Naive thymus-derived CD4-positive, alpha-beta T cell (primary cell): ENCODE data around the gene PAIP1. TPM values are rescaled to one million over a fixed set of nuclear protein-coding genes. Genes with fewer than 3 reads are reported as not detected.

Experiments used
- ATAC-seq: fragments of 150-1000 bp; cut with Tn5 transposase; 2 replicates; pipeline ENCODE4 v1.10.0; 2021; ENCODE audit warnings: mild to moderate bottlenecking, moderate library complexity
- CTCF ChIA-PET: fragments of 350-600 bp; sonication (Branson Sonifier 250); formaldehyde crosslinking; loops from one replicate; lab custom pipeline; 2021; ENCODE audit warnings: antibody characterized with exemption; lab: Charles Lee
- POLR2A ChIA-PET: fragments of 350-600 bp; sonication (Branson Sonifier 250); formaldehyde crosslinking; loops from one replicate; lab custom pipeline; 2021; ENCODE audit warnings: antibody characterized with exemption, inconsistent platforms; lab: Charles Lee
- DNase-seq, 9 donors: peaks; one replicate each; pipeline versions ENCODE4 v3.0.0 to v3.0.0-alpha.2; 2020 to 2022; ENCODE audit warnings: mixed read lengths in 1 of 9
- H3K27ac ChIP-seq: one replicate; pipeline ENCODE4 v1.7.0; 2013; ENCODE audit warnings: mild to moderate bottlenecking, low read depth, low read length, moderate library complexity
- H3K27me3 ChIP-seq, 2 donors: one replicate each; pipeline ENCODE4 v1.7.0; 2013; ENCODE audit warnings: low read length in 2 of 2, mild to moderate bottlenecking in 2 of 2, moderate library complexity in 2 of 2; ENCODE audit not compliant: control insufficient read depth in 2 of 2, insufficient read depth in 2 of 2
- H3K36me3 ChIP-seq, 3 experiments: 1 replicate in 2 of 3; 2 replicates in 1 of 3; pipeline ENCODE4 v1.7.0; 2013; ENCODE audit warnings: low read length in 3 of 3, mild to moderate bottlenecking in 3 of 3, moderate library complexity in 1 of 3; ENCODE audit not compliant: insufficient read depth in 3 of 3, control insufficient read depth in 2 of 3
- H3K4me1 ChIP-seq, 2 donors: one replicate each; pipeline ENCODE4 v1.7.0; 2013; ENCODE audit warnings: low read length in 2 of 2, mild to moderate bottlenecking in 2 of 2, moderate library complexity in 1 of 2; ENCODE audit not compliant: control insufficient read depth in 2 of 2, insufficient read depth in 2 of 2
- H3K4me3 ChIP-seq: 2 replicates; pipeline ENCODE4 v1.7.0; 2013; ENCODE audit warnings: mild to moderate bottlenecking, low read length
- H3K9me3 ChIP-seq, 3 experiments: 1 replicate in 2 of 3; 2 replicates in 1 of 3; pipeline ENCODE4 v1.7.0; 2013; ENCODE audit warnings: low read length in 3 of 3; ENCODE audit not compliant: control insufficient read depth in 2 of 3
- H3K27ac Mint-ChIP-seq, 9 donors: one replicate each; pipeline ENCODE4 v1.8.0; 2020 to 2022; ENCODE audit warnings: mixed read lengths in 9 of 9, mild to moderate bottlenecking in 8 of 9, moderate library complexity in 5 of 9, inconsistent platforms in 2 of 9
- H3K27me3 Mint-ChIP-seq, 5 donors: one replicate each; pipeline ENCODE4 v1.8.0; 2021 to 2022; ENCODE audit warnings: mixed read lengths in 5 of 5, mild to moderate bottlenecking in 1 of 5
- H3K36me3 Mint-ChIP-seq, 5 donors: one replicate each; pipeline ENCODE4 v1.8.0; 2020 to 2022; ENCODE audit warnings: mixed read lengths in 5 of 5, mild to moderate bottlenecking in 3 of 5, inconsistent platforms in 1 of 5
- H3K4me1 Mint-ChIP-seq, 7 donors: one replicate each; pipeline ENCODE4 v1.8.0; 2020 to 2022; ENCODE audit warnings: mixed read lengths in 7 of 7, mild to moderate bottlenecking in 3 of 7, inconsistent platforms in 1 of 7
- H3K4me3 Mint-ChIP-seq, 10 donors: one replicate each; pipeline ENCODE4 v1.8.0; 2020 to 2022; ENCODE audit warnings: mild to moderate bottlenecking in 10 of 10, mixed read lengths in 10 of 10, moderate library complexity in 6 of 10, inconsistent platforms in 2 of 10
- H3K9me3 Mint-ChIP-seq, 11 donors: one replicate each; pipeline ENCODE4 v1.8.0; 2020 to 2022; ENCODE audit warnings: mixed read lengths in 11 of 11, mild to moderate bottlenecking in 4 of 11, inconsistent platforms in 1 of 11, moderate library complexity in 1 of 11
- intact Hi-C, 2 donors: fragments of 100-400 bp; cut with micrococcal nuclease; formaldehyde crosslinking; loops; one replicate each; pipeline ENCODE4 v1.15.1; 2023
- polyA plus RNA-seq, 2 donors: library from polyadenylated mRNA; unstranded; fragments of 300-500 nt; fragmentation: Illumina TruSeq; gene quantifications; one replicate each; pipeline ENCODE4 v1.2.3, GENCODE V29; 2021
- total RNA-seq, 6 experiments: library from RNA in 5 of 6; stranded (reverse) in 5 of 6; gene quantifications; 1 replicate in 5 of 6; 2 replicates in 1 of 6; pipeline ENCODE4 v1.2.3 and lab custom pipeline; 2021 to 2026

The PAIP1 gene
- total and polyA plus RNA-seq, 7 experiments from 2014 or later = 20.7 to 47.8 (median 39.2) TPM

DNA sequence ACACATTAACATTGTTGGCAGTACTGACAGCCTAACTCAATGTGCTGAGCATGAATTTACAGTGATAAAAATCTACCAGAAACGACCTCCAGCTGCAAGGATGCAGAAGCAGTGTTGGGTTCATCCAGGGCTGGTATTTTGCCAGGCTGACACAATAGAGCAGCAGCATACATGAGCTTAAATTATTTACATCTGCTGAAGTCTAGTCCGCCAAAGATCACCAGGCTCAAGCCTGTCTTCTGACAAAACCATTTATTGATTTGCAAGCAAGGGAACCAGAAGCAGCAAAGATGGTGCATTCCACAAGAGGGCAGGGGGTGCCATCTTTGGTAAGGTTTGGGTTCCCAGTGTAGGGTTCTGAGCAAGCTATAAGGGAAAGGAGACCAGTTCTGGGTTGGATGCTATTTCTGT is 33.2 kb downstream of the PAIP1 start:
- Histone ChIP-seq H3K27me3 (no peaks in the 10 kb centered on the region), H3K4me3 (no peak overlapping the region), H3K27ac (no peak overlapping the region), H3K36me3 (peaks cover 4 to 28% (median 5%) of the 10 kb centered on the region in 3 experiments), H3K9me3 (no peaks in the 10 kb centered on the region), H3K4me1 (no peaks in the 10 kb centered on the region)
- no peak overlapping the region for H3K27ac Mint-ChIP-seq
- no peaks in the 10 kb centered on the region for H3K9me3 Mint-ChIP-seq
- DNase-seq (no peak), ATAC-seq (no peak)
- no peaks in the 10 kb centered on the region for H3K27me3 Mint-ChIP-seq
- H3K36me3 Mint-ChIP-seq = peaks cover 0 to 51% (median 39%) of the 10 kb centered on the region in 5 donors
- intact Hi-C loops = no loop called here
- no peak overlapping the region for H3K4me3 Mint-ChIP-seq
- POLR2A ChIA-PET = interaction anchor here (0.9 kb wide), 1 partner anchor 218 kb away, joined by 3 read pairs; no protein-coding TSS in a partner anchor
- no peaks in the 10 kb centered on the region for H3K4me1 Mint-ChIP-seq
- CTCF ChIA-PET = no interaction called here

DNA sequence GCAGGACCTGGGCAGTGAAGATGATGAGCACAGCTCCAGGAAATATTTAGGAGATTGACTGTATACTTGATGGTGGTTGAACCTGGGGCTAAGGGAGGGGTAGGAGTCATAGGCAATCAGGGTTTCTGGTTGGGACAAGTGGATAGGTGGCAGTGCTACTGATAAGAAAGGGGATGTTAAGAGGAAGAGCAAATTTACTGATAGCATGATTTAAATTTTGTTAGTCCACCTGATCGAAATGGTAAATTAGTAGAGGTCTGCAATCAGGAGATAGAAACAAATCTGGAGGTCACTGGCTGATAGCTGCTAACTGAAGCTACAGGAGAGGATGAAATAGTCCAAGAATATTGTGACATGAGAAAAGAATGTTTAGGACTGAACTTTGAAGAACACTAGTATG is 36.3 kb downstream of the PAIP1 start:
- peak overlapping the region in 2 of 9 donors; percentile 1 to 43 for H3K27ac Mint-ChIP-seq
- no peaks in the 10 kb centered on the region for H3K9me3 Mint-ChIP-seq
- no peaks in the 10 kb centered on the region for H3K27me3 ChIP-seq
- H3K4me3 Mint-ChIP-seq = no peak overlapping the region
- intact Hi-C loops = no loop called here
- H3K36me3 Mint-ChIP-seq = peaks cover 0 to 35% (median 27%) of the 10 kb centered on the region in 5 donors
- peaks cover 0 to 14% (median under 1%) of the 10 kb centered on the region in 3 experiments for H3K36me3 ChIP-seq
- ChIA-PET POLR2A (interaction anchor here (0.9 kb wide), 1 partner anchor 8 kb away, joined by 3 read pairs; no protein-coding TSS in a partner anchor), CTCF (interaction anchor here (0.6 kb wide), 1 partner anchor 45 kb away, joined by 3 read pairs; no protein-coding TSS in a partner anchor)
- no peaks in the 10 kb centered on the region for H3K27me3 Mint-ChIP-seq
- ATAC-seq (no peak), DNase-seq (no peak)
- H3K9me3 ChIP-seq = no peaks in the 10 kb centered on the region
- no peak overlapping the region for H3K27ac ChIP-seq
- no peak overlapping the region for H3K4me3 ChIP-seq
- peaks cover under 1 to 11% (median 6%) of the 10 kb centered on the region in 7 donors for H3K4me1 Mint-ChIP-seq
- peaks cover 0 to 1% of the 10 kb centered on the region in 2 donors for H3K4me1 ChIP-seq

DNA sequence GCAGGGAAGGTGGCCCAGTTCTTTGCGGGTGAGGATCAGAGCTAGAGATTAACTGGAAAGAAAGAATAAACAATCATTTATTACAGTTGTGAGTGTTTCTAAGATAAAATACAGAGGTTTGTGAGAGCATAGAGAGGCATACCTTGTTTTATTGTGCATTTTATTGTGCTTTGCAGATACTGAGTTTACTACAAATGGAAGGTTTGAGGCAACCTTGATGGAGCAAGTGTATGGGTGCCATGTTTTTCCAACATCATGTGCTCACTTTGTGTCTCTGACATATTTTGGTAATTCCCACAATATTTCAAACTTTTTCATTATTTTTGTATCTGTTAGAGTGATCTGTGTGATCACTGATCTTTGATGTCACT is 41.2 kb downstream of the PAIP1 start:
- Histone ChIP-seq H3K4me3 (peak overlapping the region; percentile 84), H3K27me3 (no peaks in the 10 kb centered on the region), H3K36me3 (no peaks in the 10 kb centered on the region), H3K27ac (peak overlapping the region; percentile 81), H3K4me1 (peaks cover 8 to 14% of the 10 kb centered on the region in 2 donors), H3K9me3 (no peaks in the 10 kb centered on the region)
- peaks cover 15 to 42% (median 36%) of the 10 kb centered on the region in 7 donors for H3K4me1 Mint-ChIP-seq
- no peaks in the 10 kb centered on the region for H3K9me3 Mint-ChIP-seq
- no peak for DNase-seq
- peak overlapping the region; percentile 90 to 97 (median 94) for H3K4me3 Mint-ChIP-seq
- intact Hi-C loops = loop anchor here (1.0 to 2.0 kb wide), 8 partner anchors 15 to 394 kb away; partner anchors contain the start of genes HMGCS1 (in 2 of the 2), NNT (in 2 of the 2) and PAIP1 (in 1 of the 2)
- H3K36me3 Mint-ChIP-seq = peaks cover 0 to 13% (median 8%) of the 10 kb centered on the region in 5 donors
- H3K27me3 Mint-ChIP-seq = no peaks in the 10 kb centered on the region
- ATAC-seq = no peak
- peak overlapping the region; percentile 90 to 98 (median 95) for H3K27ac Mint-ChIP-seq
- POLR2A ChIA-PET = interaction anchor here (0.8 to 4.3 kb wide), 7 partner anchors 9 to 508 kb away, joined by 3 to 81 read pairs (median 5); partner anchors contain the start of genes HMGCS1 and TMEM267
- CTCF ChIA-PET = interaction anchor here (0.6 to 2.1 kb wide), 3 partner anchors 30 to 410 kb away, joined by 3 to 10 read pairs (median 3); partner anchors contain the start of gene TMEM267

DNA sequence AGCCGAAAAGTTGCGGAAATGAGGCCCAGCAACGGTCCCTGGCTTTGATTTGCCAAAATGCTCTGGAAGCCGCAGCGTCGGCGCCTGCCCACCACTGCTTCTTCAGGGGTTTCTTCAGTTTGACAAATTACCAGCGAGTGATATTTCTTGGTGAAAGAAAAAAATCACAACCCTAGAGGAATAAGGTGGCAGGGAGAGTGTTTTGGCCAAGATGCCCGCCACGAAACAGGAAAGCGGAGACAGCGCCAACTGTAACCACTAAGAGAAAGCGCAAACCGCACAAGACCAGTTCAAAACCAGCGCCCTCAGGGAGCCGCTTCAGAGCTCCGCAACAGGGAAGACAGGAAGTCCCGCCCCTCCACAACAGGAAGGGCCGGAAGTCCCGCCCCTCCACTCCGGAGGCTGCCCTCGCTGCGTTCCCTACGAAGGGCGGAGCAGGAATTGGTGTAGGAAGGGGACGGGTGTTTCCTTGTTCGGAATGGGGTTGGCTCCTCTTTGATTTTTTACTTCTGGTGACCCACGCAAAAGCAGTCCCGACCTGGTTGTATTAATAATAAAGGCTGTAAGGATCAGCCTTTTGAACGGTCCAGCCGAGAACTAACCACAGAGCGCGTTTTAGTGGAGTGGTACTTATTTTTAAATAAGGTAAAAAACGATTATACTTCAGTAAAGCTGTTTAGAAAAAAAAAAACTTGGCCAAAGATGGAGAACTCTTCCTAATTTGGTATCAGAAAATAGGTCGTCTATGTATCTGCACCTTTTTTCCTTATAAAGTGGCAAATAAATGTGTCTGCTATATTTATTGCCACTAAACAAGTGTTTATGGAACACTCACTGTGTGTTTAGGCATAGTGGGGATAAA is 41.8 kb downstream of the PAIP1 start, which contains the start of gene C5orf34:
TSS of gene C5orf34 (minus strand) at position 333 of the 862 bp plus-strand sequence. CDS start 5,809 bp downstream, outside the sequence.
- H3K36me3 Mint-ChIP-seq = peaks cover 0 to 13% (median 5%) of the 10 kb centered on the region in 5 donors
- no peaks in the 10 kb centered on the region for H3K9me3 Mint-ChIP-seq
- peak within 1 kb of the TSS; percentile 90 to 97 (median 94) for H3K4me3 Mint-ChIP-seq
- ATAC-seq (peak; percentile 97), DNase-seq (peak; percentile 84 to 94 (median 89))
- H3K27ac Mint-ChIP-seq = peak within 1 kb of the TSS; percentile 90 to 98 (median 95)
- Histone ChIP-seq H3K4me3 (peak within 1 kb of the TSS; percentile 84), H3K27ac (peak within 1 kb of the TSS; percentile 81), H3K27me3 (no peaks in the 10 kb centered on the region), H3K9me3 (no peaks in the 10 kb centered on the region), H3K4me1 (peaks cover 8 to 14% of the 10 kb centered on the region in 2 donors), H3K36me3 (no peaks in the 10 kb centered on the region)
- intact Hi-C loops = loop anchor here (1.0 to 2.0 kb wide), 8 partner anchors 14 to 394 kb away; partner anchors contain the start of genes HMGCS1 (in 2 of the 2), NNT (in 2 of the 2) and PAIP1 (in 1 of the 2)
- ChIA-PET POLR2A (interaction anchor here (0.7 to 4.3 kb wide), 9 partner anchors 10 to 507 kb away, joined by 3 to 81 read pairs (median 4); partner anchors contain the start of genes HMGCS1 and TMEM267), CTCF (interaction anchor here (0.6 to 2.1 kb wide), 4 partner anchors 10 to 409 kb away, joined by 3 to 10 read pairs (median 4); partner anchors contain the start of gene TMEM267)
- no peaks in the 10 kb centered on the region for H3K27me3 Mint-ChIP-seq
- peaks cover 17 to 42% (median 36%) of the 10 kb centered on the region in 7 donors for H3K4me1 Mint-ChIP-seq

DNA sequence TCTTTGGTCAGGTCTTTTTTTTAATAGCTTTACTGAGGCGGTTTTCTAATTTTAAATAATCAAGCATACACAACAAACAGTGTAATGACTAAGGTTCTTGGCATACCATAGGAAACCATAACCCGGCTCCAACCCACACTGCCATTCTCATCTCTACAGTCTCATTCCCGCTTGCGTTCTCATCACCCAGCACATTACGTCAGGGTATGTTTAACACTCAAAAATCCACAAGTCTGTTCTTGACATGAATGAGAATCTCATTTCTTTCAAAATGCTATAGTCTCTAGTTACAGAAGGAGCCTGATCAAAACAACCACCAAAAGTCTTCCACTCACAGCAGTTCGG is 42.4 kb downstream of the PAIP1 start:
- peak in 1 of 9 donors; percentile 74 for DNase-seq
- ATAC-seq = no peak
- Mint-ChIP-seq H3K27ac (peak overlapping the region; percentile 90 to 98 (median 95)), H3K27me3 (no peaks in the 10 kb centered on the region), H3K36me3 (peaks cover 0 to 13% (median 5%) of the 10 kb centered on the region in 5 donors), H3K4me3 (peak overlapping the region; percentile 90 to 97 (median 94)), H3K9me3 (no peaks in the 10 kb centered on the region), H3K4me1 (peaks cover 17 to 42% (median 36%) of the 10 kb centered on the region in 7 donors)
- Histone ChIP-seq H3K36me3 (no peaks in the 10 kb centered on the region), H3K4me3 (peak overlapping the region; percentile 84), H3K27me3 (no peaks in the 10 kb centered on the region), H3K27ac (peak overlapping the region; percentile 81), H3K4me1 (peaks cover 8 to 14% of the 10 kb centered on the region in 2 donors), H3K9me3 (no peaks in the 10 kb centered on the region)
- intact Hi-C loops = loop anchor here in 1 of 2 donors (2.0 kb wide), 1 partner anchor 14 kb away; no protein-coding TSS in a partner anchor
- ChIA-PET POLR2A (interaction anchor here (0.7 to 4.3 kb wide), 4 partner anchors 25 to 125 kb away, joined by 3 to 81 read pairs (median 4); partner anchors contain the start of gene TMEM267), CTCF (interaction anchor here (1.1 to 2.1 kb wide), 2 partner anchors 10 to 30 kb away, joined by 4 to 10 read pairs; partner anchors contain the start of gene TMEM267)

DNA sequence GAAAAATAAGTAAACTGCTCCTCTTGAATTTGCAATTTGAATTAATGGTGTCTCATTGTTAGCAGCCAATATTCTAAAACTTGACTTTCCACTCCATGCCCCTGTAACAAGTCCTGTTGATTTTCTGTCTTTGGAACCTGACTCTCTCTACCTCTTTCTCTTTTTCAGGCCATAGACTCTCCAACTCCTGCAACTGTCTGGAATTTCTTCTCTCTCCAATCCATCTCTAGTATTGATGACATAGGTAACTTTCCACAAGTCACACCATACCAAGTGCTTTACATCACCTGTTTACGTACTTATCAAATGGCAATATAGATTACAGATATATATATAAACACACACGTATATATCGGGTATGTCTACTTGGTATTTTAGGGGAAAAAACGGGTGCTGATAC is 42.9 kb downstream of the PAIP1 start:
- ATAC-seq (no peak), DNase-seq (no peak)
- Mint-ChIP-seq H3K4me1 (peaks cover 17 to 42% (median 36%) of the 10 kb centered on the region in 7 donors), H3K27me3 (no peaks in the 10 kb centered on the region), H3K27ac (peak overlapping the region; percentile 90 to 98 (median 95)), H3K9me3 (no peaks in the 10 kb centered on the region), H3K36me3 (peaks cover 0 to 13% (median 7%) of the 10 kb centered on the region in 5 donors), H3K4me3 (peak overlapping the region; percentile 90 to 97 (median 94))
- H3K4me1 ChIP-seq = peaks cover 8 to 14% of the 10 kb centered on the region in 2 donors
- H3K9me3 ChIP-seq = no peaks in the 10 kb centered on the region
- intact Hi-C loops = loop anchor here in 1 of 2 donors (2.0 kb wide), 1 partner anchor 13 kb away; no protein-coding TSS in a partner anchor
- ChIA-PET CTCF (interaction anchor here (1.1 to 2.1 kb wide), 2 partner anchors 11 to 30 kb away, joined by 4 to 10 read pairs; partner anchors contain the start of gene TMEM267), POLR2A (interaction anchor here (1.0 to 4.3 kb wide), 4 partner anchors 10 to 31 kb away, joined by 3 to 81 read pairs (median 4); partner anchors contain the start of gene TMEM267)
- H3K4me3 ChIP-seq = peak overlapping the region; percentile 84
- no peaks in the 10 kb centered on the region for H3K27me3 ChIP-seq
- H3K27ac ChIP-seq = peak overlapping the region; percentile 81
- no peaks in the 10 kb centered on the region for H3K36me3 ChIP-seq
